ENCODE measurements around the gene HCFC1.

The HCFC1 gene

GRCh38 chrX:153971124-153971449 is 531 bp downstream of the HCFC1 start:
- H3K36me3 ChIP-seq (ENCODE audit: control insufficient read depth in 1 of 2, insufficient read depth in 2 of 2, low read length in 2 of 2): peaks cover 0 to 5% of the 10 kb centered on the region in 2 donors
- H3K9me3 ChIP-seq (ENCODE audit: control insufficient read depth in 1 of 2, low read length in 2 of 2): no peaks in the 10 kb centered on the region
- H3K4me3 ChIP-seq (ENCODE audit: low read depth in 1 of 2, low read length in 2 of 2): peak overlapping the region; percentile 76 to 80
- H3K27ac ChIP-seq (ENCODE audit: low read length): peak overlapping the region; percentile 94
- peaks cover 11 to 51% of the 10 kb centered on the region in 2 donors for H3K4me1 ChIP-seq (ENCODE audit: control insufficient read depth in 1 of 2, insufficient read depth in 2 of 2, low read length in 2 of 2)
- H3K27me3 ChIP-seq (ENCODE audit: low read depth, low read length): no peaks in the 10 kb centered on the region

- peak overlapping the region; percentile 94 for H3K27ac ChIP-seq (ENCODE audit: low read length)
- H3K4me1 ChIP-seq (ENCODE audit: control insufficient read depth in 1 of 2, insufficient read depth in 2 of 2, low read length in 2 of 2): peaks cover 11 to 57% of the 10 kb centered on the region in 2 donors
- H3K9me3 ChIP-seq (ENCODE audit: control insufficient read depth in 1 of 2, low read length in 2 of 2): no peaks in the 10 kb centered on the region
- peak overlapping the region; percentile 67 to 76 for H3K4me3 ChIP-seq (ENCODE audit: low read depth in 1 of 2, low read length in 2 of 2)
- H3K27me3 ChIP-seq (ENCODE audit: low read depth, low read length): no peaks in the 10 kb centered on the region
- H3K36me3 ChIP-seq (ENCODE audit: control insufficient read depth in 1 of 2, insufficient read depth in 2 of 2, low read length in 2 of 2): peaks cover 0 to 5% of the 10 kb centered on the region in 2 donors
These were observed 1.1 kb downstream of the HCFC1 start for GRCh38 chrX:153970357-153971123.

GRCh38 chrX:153969904-153970356 is 1.7 kb downstream of the HCFC1 start:
- peak overlapping the region; percentile 67 to 76 for H3K4me3 ChIP-seq (ENCODE audit: low read depth in 1 of 2, low read length in 2 of 2)
- H3K36me3 ChIP-seq (ENCODE audit: control insufficient read depth in 1 of 2, insufficient read depth in 2 of 2, low read length in 2 of 2): peaks cover 0 to 5% of the 10 kb centered on the region in 2 donors
- H3K27me3 ChIP-seq (ENCODE audit: low read depth, low read length): no peaks in the 10 kb centered on the region
- H3K27ac ChIP-seq (ENCODE audit: low read length): no peak overlapping the region
- H3K4me1 ChIP-seq (ENCODE audit: control insufficient read depth in 1 of 2, insufficient read depth in 2 of 2, low read length in 2 of 2): peaks cover 11 to 57% of the 10 kb centered on the region in 2 donors
- no peaks in the 10 kb centered on the region for H3K9me3 ChIP-seq (ENCODE audit: control insufficient read depth in 1 of 2, low read length in 2 of 2)

GRCh38 chrX:153969125-153969903 is 2.3 kb downstream of the HCFC1 start:
- H3K27me3 ChIP-seq (ENCODE audit: low read depth, low read length): no peaks in the 10 kb centered on the region
- peak overlapping the region; percentile 67 to 76 for H3K4me3 ChIP-seq (ENCODE audit: low read depth in 1 of 2, low read length in 2 of 2)
- H3K9me3 ChIP-seq (ENCODE audit: control insufficient read depth in 1 of 2, low read length in 2 of 2): no peaks in the 10 kb centered on the region
- peak overlapping the region; percentile 51 for H3K27ac ChIP-seq (ENCODE audit: low read length)
- peaks cover 0 to 5% of the 10 kb centered on the region in 2 donors for H3K36me3 ChIP-seq (ENCODE audit: control insufficient read depth in 1 of 2, insufficient read depth in 2 of 2, low read length in 2 of 2)
- peaks cover 10 to 51% of the 10 kb centered on the region in 2 donors for H3K4me1 ChIP-seq (ENCODE audit: control insufficient read depth in 1 of 2, insufficient read depth in 2 of 2, low read length in 2 of 2)

- Histone ChIP-seq H3K36me3 (ENCODE audit: control insufficient read depth in 1 of 2, insufficient read depth in 2 of 2, low read length in 2 of 2) (peaks cover 0 to 6% of the 10 kb centered on the region in 2 donors), H3K27me3 (ENCODE audit: low read depth, low read length) (no peaks in the 10 kb centered on the region), H3K4me1 (ENCODE audit: control insufficient read depth in 1 of 2, insufficient read depth in 2 of 2, low read length in 2 of 2) (peaks cover 5 to 47% of the 10 kb centered on the region in 2 donors)
These were observed 2.9 kb downstream of the HCFC1 start for GRCh38 chrX:153968754-153969124.

GRCh38 chrX:153968255-153968654 is 3.4 kb downstream of the HCFC1 start:
- H3K27ac ChIP-seq (ENCODE audit: low read length): peak overlapping the region; percentile 51
- H3K4me1 ChIP-seq (ENCODE audit: control insufficient read depth in 1 of 2, insufficient read depth in 2 of 2, low read length in 2 of 2): peaks cover 5 to 45% of the 10 kb centered on the region in 2 donors
- no peaks in the 10 kb centered on the region for H3K9me3 ChIP-seq (ENCODE audit: control insufficient read depth in 1 of 2, low read length in 2 of 2)
- H3K27me3 ChIP-seq (ENCODE audit: low read depth, low read length): no peaks in the 10 kb centered on the region
- H3K4me3 ChIP-seq (ENCODE audit: low read depth in 1 of 2, low read length in 2 of 2): peak overlapping the region in 1 of 2 donors; percentile 76
- peaks cover 0 to 11% of the 10 kb centered on the region in 2 donors for H3K36me3 ChIP-seq (ENCODE audit: control insufficient read depth in 1 of 2, insufficient read depth in 2 of 2, low read length in 2 of 2)

More at GRCh38 chrX:153968754-153969124, 2.9 kb downstream of the HCFC1 start:
- Histone ChIP-seq H3K4me3 (ENCODE audit: low read depth in 1 of 2, low read length in 2 of 2) (peak overlapping the region; percentile 67 to 76), H3K27ac (ENCODE audit: low read length) (peak overlapping the region; percentile 51), H3K9me3 (ENCODE audit: control insufficient read depth in 1 of 2, low read length in 2 of 2) (no peaks in the 10 kb centered on the region)

GRCh38 chrX:153967536-153968224 is 3.9 kb downstream of the HCFC1 start:
- Histone ChIP-seq H3K27ac (ENCODE audit: low read length) (peak overlapping the region; percentile 51), H3K4me3 (ENCODE audit: low read depth in 1 of 2, low read length in 2 of 2) (peak overlapping the region in 1 of 2 donors; percentile 13), H3K27me3 (ENCODE audit: low read depth, low read length) (no peaks in the 10 kb centered on the region), H3K4me1 (ENCODE audit: control insufficient read depth in 1 of 2, insufficient read depth in 2 of 2, low read length in 2 of 2) (peaks cover 5 to 45% of the 10 kb centered on the region in 2 donors), H3K9me3 (ENCODE audit: control insufficient read depth in 1 of 2, low read length in 2 of 2) (no peaks in the 10 kb centered on the region), H3K36me3 (ENCODE audit: control insufficient read depth in 1 of 2, insufficient read depth in 2 of 2, low read length in 2 of 2) (peaks cover 0 to 15% of the 10 kb centered on the region in 2 donors)

GRCh38 chrX:153966841-153967535 is 4.6 kb downstream of the HCFC1 start:
- H3K4me1 ChIP-seq (ENCODE audit: control insufficient read depth in 1 of 2, insufficient read depth in 2 of 2, low read length in 2 of 2): peaks cover 5 to 45% of the 10 kb centered on the region in 2 donors
- no peaks in the 10 kb centered on the region for H3K9me3 ChIP-seq (ENCODE audit: control insufficient read depth in 1 of 2, low read length in 2 of 2)
- peak overlapping the region; percentile 51 for H3K27ac ChIP-seq (ENCODE audit: low read length)

GRCh38 chrX:153966283-153966688 is 5.3 kb downstream of the HCFC1 start:
- no peak overlapping the region for H3K27ac ChIP-seq (ENCODE audit: low read length)
- peaks cover 5 to 45% of the 10 kb centered on the region in 2 donors for H3K4me1 ChIP-seq (ENCODE audit: control insufficient read depth in 1 of 2, insufficient read depth in 2 of 2, low read length in 2 of 2)
- H3K4me3 ChIP-seq (ENCODE audit: low read depth in 1 of 2, low read length in 2 of 2): peak overlapping the region in 1 of 2 donors; percentile 1
- peaks cover 11 to 20% of the 10 kb centered on the region in 2 donors for H3K36me3 ChIP-seq (ENCODE audit: control insufficient read depth in 1 of 2, insufficient read depth in 2 of 2, low read length in 2 of 2)
- H3K27me3 ChIP-seq (ENCODE audit: low read depth, low read length): no peaks in the 10 kb centered on the region
- no peaks in the 10 kb centered on the region for H3K9me3 ChIP-seq (ENCODE audit: control insufficient read depth in 1 of 2, low read length in 2 of 2)

More at GRCh38 chrX:153966841-153967535, 4.6 kb downstream of the HCFC1 start:
- peaks cover 4 to 17% of the 10 kb centered on the region in 2 donors for H3K36me3 ChIP-seq (ENCODE audit: control insufficient read depth in 1 of 2, insufficient read depth in 2 of 2, low read length in 2 of 2)
- H3K27me3 ChIP-seq (ENCODE audit: low read depth, low read length): no peaks in the 10 kb centered on the region
- peak overlapping the region in 1 of 2 donors; percentile 13 for H3K4me3 ChIP-seq (ENCODE audit: low read depth in 1 of 2, low read length in 2 of 2)

- Histone ChIP-seq H3K4me3 (ENCODE audit: low read depth in 1 of 2, low read length in 2 of 2) (no peak overlapping the region), H3K4me1 (ENCODE audit: control insufficient read depth in 1 of 2, insufficient read depth in 2 of 2, low read length in 2 of 2) (peaks cover 5 to 45% of the 10 kb centered on the region in 2 donors), H3K27me3 (ENCODE audit: low read depth, low read length) (no peaks in the 10 kb centered on the region), H3K9me3 (ENCODE audit: control insufficient read depth in 1 of 2, low read length in 2 of 2) (no peaks in the 10 kb centered on the region), H3K27ac (ENCODE audit: low read length) (no peak overlapping the region), H3K36me3 (ENCODE audit: control insufficient read depth in 1 of 2, insufficient read depth in 2 of 2, low read length in 2 of 2) (peaks cover 11 to 27% of the 10 kb centered on the region in 2 donors)
These were observed 6.2 kb downstream of the HCFC1 start for GRCh38 chrX:153965406-153965805.

Measured in muscle layer of duodenum (tissue), 2 donors.